HG03378 (cell line): ENCODE measurements around the gene SSC5D.

Experiments
- ATAC-seq: cut with Tn5 transposase; IDR thresholded peaks from one replicate; pipeline ENCODE4 v1.9.1; 2021; ENCODE audit warnings: mild to moderate bottlenecking, moderate library complexity; ENCODE audit not compliant: unreplicated experiment

SSC5D gene

DNA sequence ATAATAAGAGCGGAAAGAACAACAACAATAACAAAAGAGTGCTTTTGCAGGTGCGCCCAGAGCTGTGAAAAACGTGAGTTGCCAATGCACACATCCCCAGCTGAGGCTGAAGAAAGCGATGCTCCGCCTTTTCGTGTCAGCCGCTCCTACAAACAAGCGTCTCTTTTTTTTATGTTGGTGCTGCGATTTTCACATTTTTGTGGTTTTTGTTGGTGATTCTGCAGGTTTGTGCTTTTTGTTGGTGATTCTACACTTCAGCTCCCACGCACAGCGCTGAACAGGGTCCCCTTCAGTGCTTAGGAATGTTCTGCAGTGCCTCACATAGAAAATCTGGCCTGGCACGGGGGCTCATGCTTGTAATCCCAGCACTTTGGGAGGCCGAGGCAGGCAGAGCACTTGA is 64.4 kb downstream of the SSC5D start:
- no peak for ATAC-seq

DNA sequence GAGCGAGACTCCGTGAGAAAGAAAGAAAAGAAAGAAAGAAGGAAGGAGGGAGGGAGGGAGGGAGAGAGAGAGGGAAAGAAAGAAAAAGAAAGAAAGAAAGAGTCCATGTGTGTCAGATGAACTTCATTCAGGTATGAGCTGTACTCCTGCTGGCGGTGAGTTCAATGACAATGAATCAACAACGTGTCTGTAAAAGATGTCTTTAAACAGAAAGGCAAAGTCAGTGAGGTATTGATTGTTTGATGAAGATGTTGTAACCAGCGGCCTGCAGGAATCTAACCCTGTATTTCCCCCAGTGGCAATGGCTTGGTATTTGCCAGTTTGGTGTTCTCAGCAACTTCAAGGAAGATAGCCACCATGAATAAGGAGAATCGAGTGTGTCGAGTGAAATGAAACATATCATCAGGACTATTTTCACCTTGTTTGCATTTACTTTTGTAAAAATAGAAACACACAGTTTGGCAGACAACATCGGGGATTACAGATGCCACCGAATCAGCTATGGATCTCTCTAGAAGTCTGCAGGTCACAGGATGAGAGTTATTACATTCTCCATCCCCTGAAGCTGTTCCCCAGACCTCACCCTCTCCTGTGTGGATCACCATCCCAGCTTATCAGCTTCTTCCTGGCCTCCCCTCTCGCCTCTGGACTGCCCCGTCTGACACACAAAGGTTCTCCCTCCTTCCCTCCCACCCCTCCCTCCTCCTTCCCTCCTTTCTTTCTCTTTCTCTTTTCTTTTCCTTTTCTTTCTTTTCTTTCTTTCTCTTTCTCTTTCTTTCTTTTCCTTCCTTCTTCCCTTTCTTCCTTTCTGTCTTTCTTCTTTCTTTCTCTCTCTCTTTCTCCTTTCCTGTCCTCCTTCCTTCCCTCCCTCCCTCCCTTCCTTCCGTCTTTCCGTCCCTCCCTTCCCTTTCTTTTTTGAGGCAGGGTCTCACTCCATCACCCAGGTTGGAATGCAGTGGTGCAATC is 65.3 kb downstream of the SSC5D start:
- ATAC-seq = no peak

DNA sequence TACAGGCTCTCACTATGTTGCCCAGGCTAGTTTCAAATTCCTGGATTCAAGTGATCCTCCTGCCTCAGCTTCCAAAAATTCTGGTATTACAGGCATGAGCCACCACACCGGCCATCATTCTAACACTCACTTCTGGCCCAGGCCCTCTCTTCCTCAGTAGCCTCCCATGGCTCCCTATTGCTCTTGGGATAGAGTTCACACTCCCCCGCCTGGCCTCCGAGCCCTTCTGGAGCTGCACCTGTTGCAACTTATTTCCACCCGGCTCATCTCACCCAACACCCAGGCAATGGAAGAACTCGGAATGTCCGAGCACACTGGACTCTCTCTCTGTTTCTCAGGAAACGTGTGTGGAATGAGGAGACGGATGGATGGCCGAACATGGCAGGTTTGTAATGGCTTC is 66.1 kb downstream of the SSC5D start:
- ATAC-seq = no peak

DNA sequence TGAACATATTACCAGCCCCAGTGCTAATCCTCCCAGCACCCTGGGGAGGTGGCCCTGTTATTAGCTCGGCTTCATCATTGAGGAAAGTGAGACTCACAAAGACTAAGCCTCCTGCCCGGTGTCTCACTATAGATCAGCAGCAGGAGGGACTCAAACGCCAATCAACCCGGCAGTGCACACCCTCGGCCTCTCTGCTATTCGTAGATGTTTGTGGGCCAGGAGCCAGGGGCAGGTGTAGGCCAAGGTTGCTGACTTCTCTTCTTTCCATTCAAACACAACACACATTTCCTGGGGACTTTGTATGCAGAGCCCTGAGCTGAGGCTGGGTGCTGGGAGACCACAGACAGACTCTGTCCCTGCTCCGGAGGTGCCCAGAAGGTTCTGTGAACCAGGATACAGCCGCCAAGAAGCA is 66.5 kb downstream of the SSC5D start:
- ATAC-seq = no peak

DNA sequence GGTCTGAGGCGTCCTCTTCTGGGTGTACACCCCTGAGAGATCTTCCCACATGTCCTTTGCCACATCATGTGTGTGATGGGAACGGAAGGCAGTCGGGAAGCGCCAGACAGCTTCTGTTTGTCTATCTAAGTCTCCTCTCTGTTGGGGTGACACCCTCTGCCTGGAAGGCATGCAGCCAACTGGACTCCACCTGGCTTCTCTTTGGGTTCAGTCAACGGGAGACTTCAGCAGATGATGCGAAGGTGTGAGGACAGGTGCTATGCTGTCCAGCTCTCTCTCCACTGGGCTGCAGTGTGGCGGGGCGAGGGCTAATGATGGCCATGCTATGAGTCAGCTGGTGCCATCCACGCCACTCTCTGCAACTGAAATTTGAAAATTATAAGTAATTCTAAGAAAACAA is 71.4 kb downstream of the SSC5D start:
- no peak for ATAC-seq

DNA sequence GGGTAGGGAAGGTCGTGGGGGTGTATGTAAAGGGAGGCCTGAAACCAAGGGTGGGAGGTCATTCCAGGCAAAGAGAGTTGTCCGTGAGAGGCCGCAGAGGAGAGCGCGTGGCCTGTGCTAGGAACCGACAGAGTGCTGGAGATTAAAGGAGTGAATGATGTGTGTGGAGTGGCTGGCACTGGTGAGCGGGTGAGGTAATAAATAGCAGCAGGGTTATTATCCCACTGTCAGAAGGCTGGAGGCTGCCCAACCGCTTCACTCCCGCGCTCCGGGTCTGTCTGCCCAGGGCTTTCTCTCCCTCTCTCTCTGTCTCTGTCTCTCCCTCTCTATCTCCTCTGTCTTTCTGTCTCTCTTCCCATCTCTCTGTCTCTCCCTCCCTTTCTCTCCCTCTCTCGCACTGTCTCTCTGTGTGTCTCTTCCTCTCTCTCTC is 75.0 kb downstream of the SSC5D start:
- ATAC-seq = no peak

DNA sequence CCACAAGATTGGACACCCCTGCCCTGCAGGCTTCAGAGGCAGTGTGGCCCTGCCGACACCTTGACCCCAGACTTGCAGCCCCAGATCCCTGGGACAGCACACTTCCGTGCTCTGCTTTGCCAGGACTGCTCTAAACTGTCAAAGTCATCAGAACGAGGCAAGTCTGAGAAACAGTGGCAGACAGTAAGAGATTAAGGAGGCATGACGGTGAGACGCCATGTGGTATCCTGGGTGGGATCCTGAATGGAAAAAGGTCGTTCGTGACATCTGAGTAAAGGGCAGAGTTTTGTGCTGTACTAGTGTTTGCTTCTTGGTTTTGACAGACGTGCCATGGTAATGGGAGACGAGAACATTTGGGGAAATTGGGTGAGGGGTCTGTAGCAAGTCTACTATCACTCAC is 78.6 kb downstream of the SSC5D start:
- ATAC-seq = no peak

DNA sequence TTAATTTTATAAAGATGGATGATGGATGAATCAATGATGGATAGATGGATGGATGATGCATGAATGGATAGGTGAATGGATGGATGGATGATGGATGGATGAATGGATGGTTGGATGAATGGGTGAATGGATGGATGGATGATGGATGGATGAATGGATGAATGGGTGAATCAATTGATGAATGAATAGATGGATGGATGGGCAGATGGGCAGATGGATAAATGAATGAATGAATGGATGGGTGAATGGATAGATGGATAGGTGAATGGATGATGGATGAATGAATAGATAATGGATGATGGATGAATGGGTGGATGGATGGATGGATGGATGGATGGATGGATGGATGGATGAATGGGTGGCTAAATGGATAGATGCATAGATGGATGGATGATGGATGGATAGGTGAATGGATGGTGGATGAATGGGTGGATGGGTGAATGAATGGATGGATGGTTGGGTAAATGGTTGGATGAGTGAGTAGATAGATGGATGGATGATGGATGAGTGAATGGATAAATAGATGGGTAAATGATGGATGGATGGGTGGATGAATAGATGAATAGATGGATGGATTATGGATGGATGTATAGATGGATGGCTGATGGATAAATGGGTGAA is 79.6 kb downstream of the SSC5D start:
- ATAC-seq = no peak
